Upper lobe of left lung (tissue), 4 donors: Measurements from ENCODE around the gene COL23A1.

ENCODE experiments used
- POLR2A ChIP-seq, 4 donors: fragments of 450-650 bp; IDR thresholded peaks; one replicate each; pipeline ENCODE4 v1.5.1; 2016 to 2017; ENCODE audit warnings: antibody characterized with exemption in 4 of 4, mild to moderate bottlenecking in 2 of 4
- POLR2AphosphoS5 ChIP-seq, 2 donors: sonication (generic); formaldehyde crosslinking; IDR thresholded peaks; one replicate each; pipeline ENCODE4 v1.5.1; 2017; ENCODE audit warnings: antibody characterized with exemption in 2 of 2
- TF ChIP-seq, protein P1 (sequence below), 6 experiments: fragments of 450-650 bp in 4 of 6; fragments of 200-600 bp in 2 of 6; sonication (generic) in 2 of 6; IDR thresholded peaks; one replicate each; pipeline ENCODE4 v1.5.1; 2016 to 2019; ENCODE audit warnings: antibody characterized with exemption in 6 of 6

DNA sequence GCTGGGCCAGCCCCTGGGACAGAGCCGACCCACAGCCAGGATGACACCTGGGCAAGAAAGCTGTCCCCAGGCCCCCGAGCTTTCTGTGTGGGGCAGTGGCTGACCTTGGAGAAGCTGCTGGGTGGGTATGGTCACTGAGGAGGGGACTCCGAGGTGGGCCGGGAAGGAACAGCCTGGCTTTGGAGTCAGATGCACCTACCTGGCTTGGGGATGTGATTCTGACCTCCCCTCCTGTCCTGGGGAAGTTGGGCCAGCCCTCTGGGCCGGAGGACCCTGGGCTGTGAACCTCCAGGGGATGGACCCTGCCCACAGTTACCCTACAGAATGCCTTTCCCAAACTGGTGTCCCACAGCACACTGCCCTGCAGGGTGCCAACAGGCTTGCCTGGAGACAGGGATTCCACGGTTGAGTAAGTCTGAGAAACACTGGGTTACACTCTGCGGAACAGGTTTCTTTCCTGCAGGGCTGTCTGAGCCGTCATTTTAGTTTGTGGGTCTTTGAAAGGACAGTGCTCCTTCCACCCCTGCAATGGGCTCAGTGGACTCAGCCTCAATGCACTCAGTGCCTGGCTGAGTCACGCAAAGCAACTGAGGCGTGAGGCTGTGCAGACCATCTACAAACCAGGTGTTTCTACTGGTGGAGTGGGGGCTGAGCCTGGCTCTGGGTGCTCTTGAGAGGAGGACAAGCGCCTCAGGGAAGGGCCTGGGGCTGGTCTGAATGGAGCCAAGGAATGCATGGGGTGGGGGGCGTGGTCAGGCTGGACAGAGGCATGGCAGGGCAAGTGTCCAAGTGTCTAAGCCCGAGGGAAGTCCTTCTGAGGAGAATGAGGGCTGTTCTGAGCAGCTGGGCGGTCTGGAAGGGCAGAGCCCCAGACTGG is 316.3 kb downstream of the COL23A1 start:
- TF ChIP-seq, protein P1, sequence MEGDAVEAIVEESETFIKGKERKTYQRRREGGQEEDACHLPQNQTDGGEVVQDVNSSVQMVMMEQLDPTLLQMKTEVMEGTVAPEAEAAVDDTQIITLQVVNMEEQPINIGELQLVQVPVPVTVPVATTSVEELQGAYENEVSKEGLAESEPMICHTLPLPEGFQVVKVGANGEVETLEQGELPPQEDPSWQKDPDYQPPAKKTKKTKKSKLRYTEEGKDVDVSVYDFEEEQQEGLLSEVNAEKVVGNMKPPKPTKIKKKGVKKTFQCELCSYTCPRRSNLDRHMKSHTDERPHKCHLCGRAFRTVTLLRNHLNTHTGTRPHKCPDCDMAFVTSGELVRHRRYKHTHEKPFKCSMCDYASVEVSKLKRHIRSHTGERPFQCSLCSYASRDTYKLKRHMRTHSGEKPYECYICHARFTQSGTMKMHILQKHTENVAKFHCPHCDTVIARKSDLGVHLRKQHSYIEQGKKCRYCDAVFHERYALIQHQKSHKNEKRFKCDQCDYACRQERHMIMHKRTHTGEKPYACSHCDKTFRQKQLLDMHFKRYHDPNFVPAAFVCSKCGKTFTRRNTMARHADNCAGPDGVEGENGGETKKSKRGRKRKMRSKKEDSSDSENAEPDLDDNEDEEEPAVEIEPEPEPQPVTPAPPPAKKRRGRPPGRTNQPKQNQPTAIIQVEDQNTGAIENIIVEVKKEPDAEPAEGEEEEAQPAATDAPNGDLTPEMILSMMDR (IDR thresholded peaks at IDR 0.05): no peak
- TF ChIP-seq POLR2A (IDR thresholded peaks at IDR 0.05) (no peak), POLR2AphosphoS5 (IDR thresholded peaks at IDR 0.05) (no peak)
